HFFc6 (cell line): ENCODE results near the gene MRPL2. TPM values are rescaled to one million over a fixed set of nuclear protein-coding genes. Genes with fewer than 3 reads are reported as not detected.
"Not testable (repeated sequence)": the region's sequence is repeated elsewhere in the genome, so short reads cannot be mapped to it uniquely, and the experiment has no call there.

Source experiments
- DNase-seq: peaks from one replicate; pipeline ENCODE4 v3.0.0-alpha.2; 2018
- H3K27ac Mint-ChIP-seq: 2 replicates; pipeline ENCODE4 v1.8.0; 2020; ENCODE audit warnings: mild to moderate bottlenecking, mixed read lengths
- H3K27me3 Mint-ChIP-seq: 2 replicates; pipeline ENCODE4 v1.8.0; 2021; ENCODE audit warnings: mild to moderate bottlenecking, moderate library complexity, mixed read lengths; ENCODE audit not compliant: insufficient read depth
- H3K36me3 Mint-ChIP-seq: 2 replicates; pipeline ENCODE4 v1.8.0; 2021; ENCODE audit warnings: low read depth, mixed read lengths
- H3K4me1 Mint-ChIP-seq: 2 replicates; pipeline ENCODE4 v1.8.0; 2020; ENCODE audit warnings: low read depth, mixed read lengths
- H3K4me3 Mint-ChIP-seq: 2 replicates; pipeline ENCODE4 v1.8.0; 2020; ENCODE audit warnings: mild to moderate bottlenecking, moderate library complexity, mixed read lengths
- H3K9me3 Mint-ChIP-seq: 2 replicates; pipeline ENCODE4 v1.8.0; 2020; ENCODE audit warnings: mild to moderate bottlenecking, mixed read lengths
- total RNA-seq, 6 experiments: library from RNA; stranded (reverse); fragmentation: NEBNext Ultra II Directional; extraction: Animal tissue kit (Norgen Biotek cat#: 25700); gene quantifications; 2 replicates in 1 of 6; 3 replicates in 5 of 6; pipeline ENCODE4 v1.2.3, GENCODE V29; 2021
- TF ChIP-seq, protein P1 (sequence below): fragments of 200-600 bp; sonication (generic); IDR thresholded peaks from 2 replicates; pipeline ENCODE4 v1.5.0; 2021; ENCODE audit warnings: antibody characterized with exemption, mild to moderate bottlenecking

Gene MRPL2
- total RNA-seq, 6 experiments from 2014 or later: 52.6 to 62.9 (median 58.7) TPM

DNA sequence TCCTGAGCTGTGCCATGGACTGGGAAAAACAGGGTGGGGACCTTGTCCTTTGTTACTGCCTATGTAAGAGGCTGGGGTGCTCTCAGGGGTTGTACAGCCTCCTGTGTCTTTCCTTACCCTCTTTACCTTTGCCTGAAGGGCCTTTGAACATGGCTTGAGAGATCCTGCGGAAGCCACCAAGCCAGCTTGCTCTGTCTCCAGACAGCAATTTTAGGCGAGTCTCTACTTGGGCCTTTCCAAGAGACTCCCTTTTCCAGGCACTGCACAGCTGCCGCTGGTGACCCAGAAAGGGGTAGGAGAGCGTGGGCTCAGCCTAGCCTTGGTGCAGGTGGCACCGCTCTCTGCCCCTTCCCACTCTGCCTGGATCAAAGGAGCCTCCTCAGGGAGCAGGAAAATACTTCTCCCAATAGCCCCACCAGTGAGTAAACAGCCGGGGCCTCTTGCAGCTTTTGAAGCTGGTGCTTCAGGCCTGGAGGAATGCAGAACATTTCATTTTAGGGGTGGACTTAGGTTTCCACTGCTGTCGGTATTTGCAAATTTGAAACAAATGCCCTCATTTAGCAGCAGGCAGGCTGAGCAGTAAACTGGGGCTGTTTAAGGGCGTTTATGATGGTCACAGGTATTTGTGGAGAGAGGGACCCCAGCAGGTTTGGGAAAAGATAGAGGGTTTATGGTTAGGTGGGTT is 30.8 kb upstream of the MRPL2 start:
- Mint-ChIP-seq H3K27me3 (no peaks in the 10 kb centered on the region; the same call in 1 of the 2 replicates), H3K36me3 (peaks cover 5% of the 10 kb centered on the region), H3K9me3 (no peaks in the 10 kb centered on the region), H3K27ac (peak overlapping the region; percentile 71; the same call in 1 of the 2 replicates), H3K4me3 (no peak overlapping the region; the same call in 1 of the 2 replicates), H3K4me1 (peaks cover 53% of the 10 kb centered on the region)
- TF ChIP-seq, protein P1, sequence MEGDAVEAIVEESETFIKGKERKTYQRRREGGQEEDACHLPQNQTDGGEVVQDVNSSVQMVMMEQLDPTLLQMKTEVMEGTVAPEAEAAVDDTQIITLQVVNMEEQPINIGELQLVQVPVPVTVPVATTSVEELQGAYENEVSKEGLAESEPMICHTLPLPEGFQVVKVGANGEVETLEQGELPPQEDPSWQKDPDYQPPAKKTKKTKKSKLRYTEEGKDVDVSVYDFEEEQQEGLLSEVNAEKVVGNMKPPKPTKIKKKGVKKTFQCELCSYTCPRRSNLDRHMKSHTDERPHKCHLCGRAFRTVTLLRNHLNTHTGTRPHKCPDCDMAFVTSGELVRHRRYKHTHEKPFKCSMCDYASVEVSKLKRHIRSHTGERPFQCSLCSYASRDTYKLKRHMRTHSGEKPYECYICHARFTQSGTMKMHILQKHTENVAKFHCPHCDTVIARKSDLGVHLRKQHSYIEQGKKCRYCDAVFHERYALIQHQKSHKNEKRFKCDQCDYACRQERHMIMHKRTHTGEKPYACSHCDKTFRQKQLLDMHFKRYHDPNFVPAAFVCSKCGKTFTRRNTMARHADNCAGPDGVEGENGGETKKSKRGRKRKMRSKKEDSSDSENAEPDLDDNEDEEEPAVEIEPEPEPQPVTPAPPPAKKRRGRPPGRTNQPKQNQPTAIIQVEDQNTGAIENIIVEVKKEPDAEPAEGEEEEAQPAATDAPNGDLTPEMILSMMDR: no peak
- peak; percentile 34 for DNase-seq

DNA sequence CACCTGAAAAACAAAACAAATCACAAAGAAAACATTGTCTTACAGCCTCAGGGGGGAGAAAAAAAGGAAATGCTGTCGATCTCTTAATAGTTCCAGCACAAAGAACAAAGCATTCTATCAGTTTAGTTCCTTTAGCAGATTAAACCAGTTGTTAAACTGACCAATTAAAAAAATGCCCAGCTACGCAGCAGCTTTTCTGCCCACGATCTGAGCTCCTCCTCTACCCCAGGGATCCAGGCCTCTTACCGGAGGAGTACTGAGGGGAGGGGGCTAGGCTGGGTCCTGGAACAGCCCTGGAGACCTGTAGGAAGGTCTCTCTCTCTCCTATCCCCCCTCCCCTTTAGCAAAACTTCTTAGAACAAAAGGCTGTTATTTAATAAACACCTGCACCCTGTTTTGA is 30.2 kb upstream of the MRPL2 start:
- Mint-ChIP-seq H3K36me3 (peaks cover 5% of the 10 kb centered on the region), H3K27ac (peak overlapping the region; percentile 34; the same call in 1 of the 2 replicates), H3K4me3 (no peak overlapping the region), H3K27me3 (no peaks in the 10 kb centered on the region; the same call in 1 of the 2 replicates), H3K9me3 (no peaks in the 10 kb centered on the region), H3K4me1 (peaks cover 53% of the 10 kb centered on the region)
- TF ChIP-seq, protein P1: no peak
- DNase-seq: no peak

DNA sequence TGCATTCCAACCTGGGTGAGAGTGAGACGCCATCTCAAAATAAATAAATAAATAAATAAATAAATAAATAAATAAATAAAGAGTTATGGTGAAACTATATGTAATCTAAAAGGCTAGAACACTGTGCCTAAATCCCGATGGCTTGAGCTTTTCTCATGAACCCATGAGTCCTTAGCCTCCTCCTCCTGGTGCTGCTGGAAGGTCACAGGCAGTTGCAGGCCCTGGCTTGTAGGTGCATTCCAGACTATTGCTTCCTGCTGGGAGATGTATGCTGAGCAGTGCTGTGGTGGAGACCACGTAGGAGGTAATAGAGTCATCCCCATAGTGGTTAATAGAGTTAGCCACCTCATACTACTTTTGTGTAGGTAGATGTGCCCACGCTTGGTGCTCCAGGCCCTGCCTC is 29.4 kb upstream of the MRPL2 start:
- DNase-seq: no peak
- Mint-ChIP-seq H3K36me3 (no peaks in the 10 kb centered on the region), H3K4me1 (peaks cover 46% of the 10 kb centered on the region), H3K4me3 (no peak overlapping the region), H3K9me3 (no peaks in the 10 kb centered on the region), H3K27me3 (no peaks in the 10 kb centered on the region), H3K27ac (no peak overlapping the region)
- TF ChIP-seq, protein P1: no peak

DNA sequence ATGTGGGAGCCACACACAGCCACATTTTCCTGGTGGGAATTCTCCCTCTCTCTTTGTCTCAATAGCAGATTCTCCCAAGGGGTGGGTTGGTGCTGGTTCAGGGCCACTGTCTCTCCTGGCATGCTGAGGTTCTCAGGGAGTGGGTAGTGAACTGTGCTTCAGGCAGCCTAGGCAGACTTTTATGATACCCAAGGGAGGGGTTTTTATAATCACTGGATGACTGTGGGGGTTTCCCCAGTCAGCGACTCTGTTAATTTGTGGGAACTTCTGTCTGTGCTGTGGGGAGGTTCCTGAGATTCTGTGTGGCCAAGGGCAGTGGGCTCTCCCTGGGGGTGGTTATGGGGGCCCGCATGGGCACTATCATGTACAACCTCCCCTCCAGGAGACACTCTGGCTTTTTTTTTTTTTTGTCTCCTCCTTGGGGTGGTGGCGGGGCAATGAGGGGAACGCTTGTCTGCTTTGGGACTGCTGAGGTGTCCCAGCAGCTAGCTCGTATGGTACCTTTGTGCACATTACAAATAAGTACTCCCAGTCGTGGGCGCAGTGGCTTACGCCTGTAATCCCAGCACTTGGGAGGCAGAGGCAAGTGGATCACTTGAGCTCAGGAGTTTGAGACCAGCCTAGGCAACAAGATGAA is 26.9 kb upstream of the MRPL2 start:
- no peak overlapping the region for H3K4me3 Mint-ChIP-seq
- no peak overlapping the region for H3K27ac Mint-ChIP-seq
- no peaks in the 10 kb centered on the region for H3K9me3 Mint-ChIP-seq
- no peaks in the 10 kb centered on the region; the same call in 1 of the 2 replicates for H3K36me3 Mint-ChIP-seq
- H3K27me3 Mint-ChIP-seq: 0 out of 2 replicates have a peak, but pooled peaks cover 3% of the 10 kb centered on the region
- H3K4me1 Mint-ChIP-seq: peaks cover 42% of the 10 kb centered on the region
- DNase-seq: no peak
- TF ChIP-seq, protein P1: no peak

DNA sequence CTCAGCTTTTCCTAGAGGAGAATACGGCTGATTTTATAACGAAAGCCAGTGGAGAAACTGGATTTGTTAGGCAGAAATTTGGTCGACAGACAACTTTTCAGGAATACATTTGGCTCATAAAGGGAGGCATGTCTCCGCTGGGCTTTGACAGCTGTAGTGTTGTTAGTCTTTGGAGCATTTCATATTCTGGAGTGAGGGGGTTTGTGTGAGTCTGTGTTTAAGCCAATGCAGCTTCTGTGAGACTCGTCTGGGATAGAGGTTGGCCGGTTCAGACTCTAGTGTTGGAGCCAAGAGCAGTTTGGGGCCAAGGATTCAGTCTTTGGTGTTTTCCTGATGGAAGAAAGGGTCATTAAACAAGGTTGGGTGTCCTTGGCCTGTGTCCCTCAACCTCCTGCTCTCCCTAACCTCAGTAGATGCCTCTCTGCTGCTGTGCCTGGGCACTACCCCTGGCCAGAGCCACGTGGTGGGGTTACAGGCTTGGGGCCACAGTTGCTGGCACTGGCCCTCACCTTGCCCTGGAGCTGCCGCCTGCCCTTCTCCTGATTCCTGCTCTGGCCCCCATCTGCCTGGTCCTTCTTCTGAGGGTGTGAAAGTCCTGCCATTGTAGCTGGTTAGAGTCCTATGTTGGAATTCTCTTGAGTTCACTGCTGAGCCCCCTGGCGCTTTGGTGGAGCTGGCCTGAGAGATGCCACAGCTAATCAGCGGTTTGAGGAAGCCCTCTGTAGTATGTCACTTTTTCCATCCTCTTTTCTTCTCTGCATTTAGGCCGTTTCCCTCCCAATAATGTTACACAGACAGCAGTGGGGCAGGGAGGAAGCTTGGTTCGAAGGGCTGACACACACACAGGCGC is 23.8 kb upstream of the MRPL2 start:
- Mint-ChIP-seq H3K9me3 (no peaks in the 10 kb centered on the region), H3K4me1 (peaks cover 29% of the 10 kb centered on the region), H3K4me3 (no peak overlapping the region), H3K27me3 (peaks cover 3% of the 10 kb centered on the region; the same call in 1 of the 2 replicates), H3K27ac (no peak overlapping the region), H3K36me3 (no peaks in the 10 kb centered on the region; the same call in 1 of the 2 replicates)
- DNase-seq: no peak
- TF ChIP-seq, protein P1: no peak

DNA sequence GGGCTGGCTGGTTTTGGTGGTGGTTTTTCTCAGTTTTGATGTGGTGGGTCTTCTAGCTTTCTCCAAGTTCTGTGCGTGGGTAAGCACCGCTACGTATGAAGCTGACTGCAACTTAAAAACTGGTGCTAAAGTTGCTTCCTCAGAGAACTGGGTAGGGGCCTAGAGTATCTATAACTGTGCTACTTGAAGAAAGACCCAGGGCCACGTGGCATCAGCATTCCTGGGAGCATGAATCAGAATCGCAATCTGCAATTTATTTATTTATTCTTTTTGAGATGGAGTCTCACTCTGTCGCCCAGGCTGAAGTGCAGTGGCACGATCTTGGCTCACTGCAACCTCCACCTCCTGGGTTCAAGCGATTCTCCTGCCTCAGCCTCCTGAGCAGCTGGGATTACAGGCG is 22.7 kb upstream of the MRPL2 start:
- DNase-seq, H3K9me3 Mint-ChIP-seq, H3K4me3 Mint-ChIP-seq, H3K27me3 Mint-ChIP-seq, H3K36me3 Mint-ChIP-seq: not testable (repeated sequence)
- Mint-ChIP-seq H3K4me1 (peaks cover 38% of the 10 kb centered on the region), H3K27ac (peak overlapping the region; percentile 66; the same call in 1 of the 2 replicates)
